Upper lobe of right lung (tissue), 1 donor: Measurements from ENCODE around the gene ZNF669. TPM values are rescaled to one million over a fixed set of nuclear protein-coding genes. Genes with fewer than 3 reads are reported as not detected.
A peak's percentile ranks its signal among the peaks of the same experiment; 100 is the strongest.

Experiments
- ATAC-seq: fragments of 200-7000 bp; cut with Tn5 transposase; one replicate; pipeline ENCODE4 v1.9.1; 2020; ENCODE audit warnings: mild to moderate bottlenecking, moderate library complexity
- DNase-seq: peaks from one replicate; pipeline ENCODE4 v3.0.0-alpha.2; 2020
- H3K27ac ChIP-seq: fragments of 200-600 bp; one replicate; pipeline ENCODE4 v1.8.0; 2022
- H3K27me3 ChIP-seq: fragments of 200-600 bp; one replicate; pipeline ENCODE4 v1.8.0; 2022; ENCODE audit warnings: mild to moderate bottlenecking
- H3K36me3 ChIP-seq: fragments of 200-600 bp; one replicate; pipeline ENCODE4 v1.8.0; 2022
- H3K4me1 ChIP-seq: fragments of 200-600 bp; one replicate; pipeline ENCODE4 v1.8.0; 2022
- H3K4me3 ChIP-seq: fragments of 200-600 bp; one replicate; pipeline ENCODE4 v1.8.0; 2022; ENCODE audit warnings: mild to moderate bottlenecking
- H3K9me3 ChIP-seq: fragments of 200-600 bp; one replicate; pipeline ENCODE4 v1.8.0; 2022
- intact Hi-C: fragments of 100-400 bp; cut with DNase I; formaldehyde crosslinking; loops from one replicate; pipeline ENCODE4 v1.11.0; 2022
- total RNA-seq: library from RNA; stranded (reverse); fragmentation: NEBNext Ultra II Directional; extraction: Animal tissue kit (Norgen Biotek cat#: 25700); gene quantifications from one replicate; pipeline ENCODE4 v1.2.1, GENCODE V29; 2021
- TF ChIP-seq, protein P1 (sequence below): fragments of 200-600 bp; IDR thresholded peaks from one replicate; pipeline ENCODE4 v1.8.0; 2022; ENCODE audit warnings: antibody characterized with exemption
- donor health status: DM: no; HTN: yes; CAD: no; lungs with severe emphysema.

Gene ZNF669
- total RNA-seq, 1 donor from 2014 or later = 8.9 TPM

DNA sequence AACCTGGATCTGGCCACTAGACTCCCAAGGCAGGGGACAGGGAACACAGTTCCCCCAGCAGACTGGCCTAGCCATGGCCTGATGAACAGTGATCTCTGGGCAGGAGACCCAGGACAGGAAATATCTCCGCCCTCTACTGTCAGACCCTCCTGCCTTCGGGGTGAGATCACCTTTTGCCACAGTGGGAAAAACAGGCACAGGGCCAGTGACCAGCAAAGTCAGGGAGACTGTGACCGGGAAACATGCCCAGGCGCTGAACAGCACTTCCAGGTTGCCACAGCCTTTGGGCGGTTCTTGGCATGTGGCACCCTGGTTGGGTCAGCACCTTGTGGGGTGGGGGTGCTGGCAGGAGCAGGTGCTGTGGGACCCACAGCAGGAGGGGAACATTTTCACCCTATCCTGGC is 8.9 kb upstream of the ZNF669 start:
- TF ChIP-seq, protein P1, sequence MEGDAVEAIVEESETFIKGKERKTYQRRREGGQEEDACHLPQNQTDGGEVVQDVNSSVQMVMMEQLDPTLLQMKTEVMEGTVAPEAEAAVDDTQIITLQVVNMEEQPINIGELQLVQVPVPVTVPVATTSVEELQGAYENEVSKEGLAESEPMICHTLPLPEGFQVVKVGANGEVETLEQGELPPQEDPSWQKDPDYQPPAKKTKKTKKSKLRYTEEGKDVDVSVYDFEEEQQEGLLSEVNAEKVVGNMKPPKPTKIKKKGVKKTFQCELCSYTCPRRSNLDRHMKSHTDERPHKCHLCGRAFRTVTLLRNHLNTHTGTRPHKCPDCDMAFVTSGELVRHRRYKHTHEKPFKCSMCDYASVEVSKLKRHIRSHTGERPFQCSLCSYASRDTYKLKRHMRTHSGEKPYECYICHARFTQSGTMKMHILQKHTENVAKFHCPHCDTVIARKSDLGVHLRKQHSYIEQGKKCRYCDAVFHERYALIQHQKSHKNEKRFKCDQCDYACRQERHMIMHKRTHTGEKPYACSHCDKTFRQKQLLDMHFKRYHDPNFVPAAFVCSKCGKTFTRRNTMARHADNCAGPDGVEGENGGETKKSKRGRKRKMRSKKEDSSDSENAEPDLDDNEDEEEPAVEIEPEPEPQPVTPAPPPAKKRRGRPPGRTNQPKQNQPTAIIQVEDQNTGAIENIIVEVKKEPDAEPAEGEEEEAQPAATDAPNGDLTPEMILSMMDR = no peak
- DNase-seq = no peak
- H3K9me3 ChIP-seq = no peaks in the 10 kb centered on the region
- H3K4me3 ChIP-seq = no peak overlapping the region
- H3K27me3 ChIP-seq = no peaks in the 10 kb centered on the region
- ATAC-seq = no peak
- H3K4me1 ChIP-seq = peaks cover 6% of the 10 kb centered on the region
- no peak overlapping the region for H3K27ac ChIP-seq
- no peaks in the 10 kb centered on the region for H3K36me3 ChIP-seq
- intact Hi-C loops = no loop called here

DNA sequence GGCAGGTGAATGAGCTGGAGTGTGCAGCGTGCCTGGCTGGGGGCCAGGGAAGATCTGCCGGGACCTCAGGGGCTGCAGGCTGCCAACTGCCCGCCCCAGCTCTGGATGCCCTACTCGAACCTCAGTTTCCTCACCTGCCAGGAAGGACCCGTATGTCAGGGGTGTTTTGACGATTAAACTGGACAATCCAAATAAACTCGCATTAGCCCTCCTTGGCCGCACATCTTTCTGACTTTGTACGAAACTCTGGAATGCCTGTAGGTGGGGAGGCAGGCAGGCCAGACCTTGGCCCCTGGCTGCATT is 8.3 kb upstream of the ZNF669 start:
- Histone ChIP-seq H3K27me3 (no peaks in the 10 kb centered on the region), H3K4me1 (peaks cover 6% of the 10 kb centered on the region), H3K9me3 (no peaks in the 10 kb centered on the region), H3K36me3 (no peaks in the 10 kb centered on the region), H3K4me3 (peak overlapping the region; percentile 65), H3K27ac (peak overlapping the region; percentile 80)
- TF ChIP-seq, protein P1 = no peak
- intact Hi-C loops = no loop called here
- DNase-seq (no peak), ATAC-seq (no peak)

DNA sequence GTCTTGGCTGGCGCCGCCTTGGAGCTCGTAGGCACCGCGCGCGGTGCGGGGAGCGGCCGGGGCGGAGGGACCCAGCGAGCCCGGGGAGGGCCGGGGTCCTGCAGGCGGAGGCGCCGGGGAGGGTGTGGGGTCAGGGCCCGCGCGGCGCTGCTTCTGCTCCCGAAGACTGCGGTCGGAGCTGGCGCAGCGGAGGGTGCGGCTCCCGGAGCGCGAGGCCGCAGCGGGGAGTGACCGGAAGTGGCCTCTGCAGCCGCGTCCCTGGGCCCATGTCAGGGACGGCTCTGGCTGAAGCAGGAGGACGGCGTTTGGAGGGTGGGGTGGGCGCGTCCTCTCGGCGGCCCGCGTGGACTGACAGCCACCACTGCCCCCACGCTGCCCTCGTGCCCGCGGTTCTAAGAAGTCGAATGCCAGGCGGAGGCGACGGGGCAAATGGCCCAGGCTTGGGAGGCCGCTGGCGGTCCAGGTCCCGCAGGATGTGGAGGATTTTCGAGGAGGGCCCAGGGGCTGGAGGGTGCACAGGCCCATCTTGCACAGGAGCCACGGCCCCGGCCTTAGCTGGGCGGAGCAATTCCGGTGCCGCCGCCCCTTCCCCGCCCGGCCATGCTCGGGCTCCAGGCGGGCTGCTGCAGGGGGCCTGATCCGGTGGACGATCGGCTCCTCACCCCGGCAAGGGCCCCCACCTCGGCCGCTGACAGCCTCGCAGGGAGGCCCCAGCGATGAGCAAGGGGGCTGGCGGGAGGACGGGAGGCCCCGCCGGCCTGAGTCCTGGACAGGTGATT is 7.7 kb upstream of the ZNF669 start:
- DNase-seq (peak; percentile 88), ATAC-seq (peak; percentile 95)
- Histone ChIP-seq H3K4me3 (peak overlapping the region; percentile 65), H3K4me1 (peaks cover 6% of the 10 kb centered on the region), H3K9me3 (no peaks in the 10 kb centered on the region), H3K27ac (peak overlapping the region; percentile 80), H3K36me3 (no peaks in the 10 kb centered on the region), H3K27me3 (no peaks in the 10 kb centered on the region)
- TF ChIP-seq, protein P1 = no peak
- intact Hi-C loops = no loop called here

DNA sequence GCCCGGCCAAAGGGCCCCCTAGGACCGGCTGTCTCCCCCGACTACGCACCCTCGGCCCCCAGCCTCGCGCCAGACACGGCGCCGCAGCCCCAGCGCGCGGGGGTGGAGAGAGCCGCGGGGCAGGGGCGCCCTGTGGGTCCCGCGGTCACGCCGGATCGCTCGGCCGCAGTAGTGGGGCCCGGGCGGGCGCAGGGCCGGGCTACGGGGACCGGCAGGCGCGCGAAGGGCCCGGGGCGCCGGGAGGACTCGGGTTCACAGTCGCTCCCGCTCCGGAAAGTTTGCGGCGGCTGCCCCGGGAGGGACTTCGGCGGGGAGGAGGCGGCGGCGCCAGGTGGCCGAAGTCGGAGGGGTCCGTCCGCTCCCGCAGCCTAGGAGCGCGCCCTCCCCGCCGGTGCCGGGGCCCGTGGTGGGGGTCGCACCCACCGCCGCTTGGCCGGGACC is 7.1 kb upstream of the ZNF669 start:
- Histone ChIP-seq H3K27me3 (no peaks in the 10 kb centered on the region), H3K36me3 (no peaks in the 10 kb centered on the region), H3K27ac (peak overlapping the region; percentile 80), H3K4me3 (peak overlapping the region; percentile 65), H3K9me3 (no peaks in the 10 kb centered on the region), H3K4me1 (peaks cover 6% of the 10 kb centered on the region)
- intact Hi-C loops = no loop called here
- DNase-seq (no peak), ATAC-seq (peak; percentile 56)
- TF ChIP-seq, protein P1 = no peak

DNA sequence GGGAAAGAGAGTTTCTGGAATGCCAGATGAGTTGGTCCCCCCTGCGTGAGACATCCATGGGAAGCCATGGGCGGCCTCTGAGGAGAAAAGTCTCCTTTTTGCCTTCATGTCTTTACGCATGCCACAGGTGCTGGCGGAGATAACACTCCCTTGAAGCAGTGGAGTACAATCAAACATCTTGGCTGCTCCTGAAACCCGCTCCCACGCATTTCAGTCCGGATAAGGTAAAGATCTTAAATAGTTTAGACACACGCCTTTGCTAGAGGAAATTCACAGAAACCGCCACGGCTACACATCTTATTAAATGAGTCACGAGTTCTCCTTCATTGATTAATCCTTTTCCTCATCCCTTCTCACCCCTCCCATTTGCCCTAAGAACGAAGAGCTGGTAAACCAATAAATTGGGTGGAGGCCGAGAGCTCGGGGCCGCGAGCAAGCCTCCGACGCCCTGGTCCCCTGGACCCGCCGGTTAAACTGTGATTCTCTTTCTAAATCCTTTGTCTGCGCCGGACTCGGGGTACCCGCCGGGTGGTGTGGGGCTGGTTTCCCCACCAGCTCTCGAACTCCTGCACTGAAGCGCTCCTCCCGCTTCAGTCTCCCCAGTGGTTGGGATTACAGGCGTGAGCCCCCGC is 6.6 kb upstream of the ZNF669 start:
- H3K4me3 ChIP-seq = peak overlapping the region; percentile 65
- no peaks in the 10 kb centered on the region for H3K9me3 ChIP-seq
- H3K36me3 ChIP-seq = no peaks in the 10 kb centered on the region
- ATAC-seq = no peak
- DNase-seq = no peak
- TF ChIP-seq, protein P1 = no peak
- H3K4me1 ChIP-seq = peaks cover 6% of the 10 kb centered on the region
- intact Hi-C loops = no loop called here
- H3K27ac ChIP-seq = peak overlapping the region; percentile 80
- no peaks in the 10 kb centered on the region for H3K27me3 ChIP-seq
